Non-pigmented ciliary epithelial cell (primary cell): Measurements from ENCODE around the gene GNA15.
"Not testable (repeated sequence)": the region's sequence is repeated elsewhere in the genome, so short reads cannot be mapped to it uniquely, and the experiment has no call there.

Source experiments
- DNase-seq: peaks from one replicate; pipeline ENCODE4 v3.0.0-alpha.2; 2010; ENCODE audit warnings: low read depth

Gene GNA15

GRCh38 chr19:3190921-3191805 is 55.3 kb downstream of the GNA15 start:
- no peak for DNase-seq

- DNase-seq: not testable (repeated sequence)
Observed at GRCh38 chr19:3191806-3192104, 55.9 kb downstream of the GNA15 start.

- DNase-seq: no peak
Observed at GRCh38 chr19:3192228-3192635, 56.4 kb downstream of the GNA15 start.

- DNase-seq: no peak
Observed at GRCh38 chr19:3192684-3193083, 56.9 kb downstream of the GNA15 start.

GRCh38 chr19:3193256-3194105 is 57.6 kb downstream of the GNA15 start:
- no peak for DNase-seq

- no peak for DNase-seq
Observed at GRCh38 chr19:3194106-3195087, 58.6 kb downstream of the GNA15 start.

GRCh38 chr19:3196064-3196932 is 60.5 kb downstream of the GNA15 start:
- DNase-seq: no peak

GRCh38 chr19:3196933-3197205 is 61.0 kb downstream of the GNA15 start:
- no peak for DNase-seq

GRCh38 chr19:3198901-3199700 is 63.3 kb downstream of the GNA15 start:
- DNase-seq: no peak

- no peak for DNase-seq
Observed at GRCh38 chr19:3201072-3201700, 65.4 kb downstream of the GNA15 start.

- no peak for DNase-seq
Observed at GRCh38 chr19:3201911-3202310, 66.1 kb downstream of the GNA15 start.

GRCh38 chr19:3202346-3202745 is 66.5 kb downstream of the GNA15 start:
- no peak for DNase-seq

GRCh38 chr19:3202895-3203294 is 67.1 kb downstream of the GNA15 start:
- DNase-seq: not testable (repeated sequence)

GRCh38 chr19:3203805-3204645 is 68.2 kb downstream of the GNA15 start:
- no peak for DNase-seq

GRCh38 chr19:3204646-3205275 is 68.9 kb downstream of the GNA15 start:
- no peak for DNase-seq

GRCh38 chr19:3206216-3206953 is 70.6 kb downstream of the GNA15 start:
- DNase-seq: no peak

GRCh38 chr19:3207461-3208242 is 71.8 kb downstream of the GNA15 start:
- DNase-seq: no peak
